Astrocyte (in vitro differentiated cells and primary cell): Measurements from ENCODE around the gene ERMP1.

ENCODE experiments used
- CTCF ChIP-seq: IDR thresholded peaks from 2 replicates; pipeline ENCODE4 v1.5.1; 2011; ENCODE audit warnings: low read depth, mild to moderate bottlenecking, inconsistent platforms, low read length, moderate library complexity; ENCODE audit not compliant: insufficient read depth
- EZH2 ChIP-seq: IDR thresholded peaks from 2 replicates; pipeline ENCODE4 v1.6.1; 2012; ENCODE audit warnings: mild to moderate bottlenecking, low read length, inconsistent platforms; ENCODE audit not compliant: insufficient read depth

- TF ChIP-seq EZH2, result no peak
- no peak for TF ChIP-seq CTCF
These were observed 37.8 kb upstream of the ERMP1 start for GRCh38 chr9:5870691-5871090.
